HEK293 (cell line): Measurements from ENCODE around the gene MATR3.

Experiments used
- CTCF ChIA-PET: fragments of 350-600 bp; formaldehyde crosslinking; extraction: SDS; loops from one replicate; lab custom pipeline; 2021; ENCODE audit warnings: antibody characterized with exemption; lab: Yijun Ruan, JAX
- POLR2A ChIA-PET: fragments of 300-600 bp; formaldehyde crosslinking; extraction: SDS; loops from one replicate; lab custom pipeline; 2020; ENCODE audit warnings: antibody characterized with exemption, inconsistent platforms; lab: Yijun Ruan, JAX
- H3K27ac ChIP-seq: fragments of 200-500 bp; sonication (Bioruptor generic); 2 replicates; pipeline ENCODE4 v1.5.1; 2014; ENCODE audit warnings: low read depth, low read length, control low read depth, inconsistent platforms; ENCODE audit errors: extremely low read depth
- H3K36me3 ChIP-seq, 2 experiments: fragments of 200-500 bp in 1 of 2; sonication (Bioruptor generic) in 1 of 2; 1 replicate in 1 of 2; 2 replicates in 1 of 2; pipeline ENCODE4 v1.5.1; 2014 to 2017; ENCODE audit warnings: inconsistent platforms in 2 of 2, low read length in 2 of 2; ENCODE audit not compliant: control insufficient read depth in 2 of 2, insufficient read depth in 1 of 2
- H3K4me1 ChIP-seq: fragments of 200-500 bp; sonication (Bioruptor generic); 2 replicates; pipeline ENCODE4 v1.5.1; 2014; ENCODE audit warnings: mild to moderate bottlenecking, low read length, inconsistent platforms; ENCODE audit not compliant: control insufficient read depth, insufficient read depth
- H3K4me3 ChIP-seq: 2 replicates; pipeline ENCODE4 v1.5.1; 2011; ENCODE audit warnings: low read depth, mild to moderate bottlenecking, control low read depth, low read length, moderate library complexity
- H3K9me3 ChIP-seq: fragments of 200-500 bp; sonication (Bioruptor generic); 2 replicates; pipeline ENCODE4 v1.5.1; 2014; ENCODE audit warnings: low read depth, low read length, inconsistent platforms; ENCODE audit not compliant: control insufficient read depth, insufficient read depth
- IKZF3 ChIP-seq: fragments of 450-650 bp; IDR thresholded peaks from 2 replicates; pipeline ENCODE4 v1.5.0; 2018; ENCODE audit warnings: missing biosample characterization, mild to moderate bottlenecking, missing genetic modification characterization, moderate library complexity
- KLF8 ChIP-seq: fragments of 450-650 bp; formaldehyde crosslinking; IDR thresholded peaks from 2 replicates; pipeline ENCODE4 v1.5.1; 2016; ENCODE audit warnings: missing biosample characterization, missing genetic modification characterization
- WT1 ChIP-seq: fragments of 450-650 bp; formaldehyde crosslinking; IDR thresholded peaks from 2 replicates; pipeline ENCODE4 v1.5.1; 2016; ENCODE audit warnings: missing biosample characterization, missing genetic modification characterization
- ZBTB8A ChIP-seq: fragments of 450-650 bp; formaldehyde crosslinking; IDR thresholded peaks from 2 replicates; pipeline ENCODE4 v1.5.1; 2016; ENCODE audit warnings: missing biosample characterization, missing genetic modification characterization
- ZEB2 ChIP-seq: fragments of 450-650 bp; formaldehyde crosslinking; IDR thresholded peaks from 2 replicates; pipeline ENCODE4 v1.5.1; 2016; ENCODE audit warnings: missing biosample characterization, missing genetic modification characterization
- ZNF10 ChIP-seq: fragments of 450-650 bp; formaldehyde crosslinking; IDR thresholded peaks from 2 replicates; pipeline ENCODE4 v1.5.1; 2017; ENCODE audit warnings: missing biosample characterization, missing genetic modification characterization
- ZNF175 ChIP-seq: fragments of 450-650 bp; formaldehyde crosslinking; IDR thresholded peaks from 2 replicates; pipeline ENCODE4 v1.5.1; 2016; ENCODE audit warnings: missing biosample characterization, missing genetic modification characterization
- ZNF19 ChIP-seq: fragments of 450-650 bp; formaldehyde crosslinking; IDR thresholded peaks from 2 replicates; pipeline ENCODE4; 2016; ENCODE audit warnings: missing biosample characterization, missing genetic modification characterization, low read depth
- ZNF2 ChIP-seq: fragments of 450-650 bp; formaldehyde crosslinking; IDR thresholded peaks from 2 replicates; pipeline ENCODE4 v1.5.1; 2016; ENCODE audit warnings: missing biosample characterization, missing genetic modification characterization
- ZNF239 ChIP-seq: fragments of 450-650 bp; formaldehyde crosslinking; IDR thresholded peaks from 2 replicates; pipeline ENCODE4 v1.5.1; 2016; ENCODE audit warnings: missing biosample characterization, missing genetic modification characterization
- ZNF350 ChIP-seq: fragments of 450-650 bp; formaldehyde crosslinking; IDR thresholded peaks from 2 replicates; pipeline ENCODE4 v1.5.0; 2017; ENCODE audit warnings: missing biosample characterization, mild to moderate bottlenecking, missing genetic modification characterization
- ZNF404 ChIP-seq: fragments of 450-650 bp; formaldehyde crosslinking; IDR thresholded peaks from 2 replicates; pipeline ENCODE4 v1.5.1; 2017; ENCODE audit warnings: missing biosample characterization, missing genetic modification characterization
- ZNF501 ChIP-seq: fragments of 450-650 bp; formaldehyde crosslinking; IDR thresholded peaks from 2 replicates; pipeline ENCODE4 v1.5.1; 2016; ENCODE audit warnings: missing biosample characterization, missing genetic modification characterization
- ZNF544 ChIP-seq: fragments of 450-650 bp; formaldehyde crosslinking; IDR thresholded peaks from 2 replicates; pipeline ENCODE4 v1.5.0; 2017; ENCODE audit warnings: missing biosample characterization, missing genetic modification characterization
- ZNF561 ChIP-seq: fragments of 450-650 bp; IDR thresholded peaks from 2 replicates; pipeline ENCODE4 v1.5.1; 2018; ENCODE audit warnings: missing biosample characterization, missing genetic modification characterization, borderline replicate concordance
- ZNF629 ChIP-seq: fragments of 450-650 bp; formaldehyde crosslinking; IDR thresholded peaks from 2 replicates; pipeline ENCODE4 v1.5.1; 2017; ENCODE audit warnings: missing biosample characterization, missing genetic modification characterization
- ZSCAN30 ChIP-seq: fragments of 450-650 bp; IDR thresholded peaks from 2 replicates; pipeline ENCODE4 v1.5.1; 2018; ENCODE audit warnings: missing biosample characterization, mild to moderate bottlenecking, missing genetic modification characterization, moderate library complexity
- TF ChIP-seq, protein P1 (sequence below): fragments of 450-650 bp; formaldehyde crosslinking; IDR thresholded peaks from 2 replicates; pipeline ENCODE4 v1.5.1; 2016; ENCODE audit warnings: missing biosample characterization, missing genetic modification characterization
- TF ChIP-seq, protein P2 (sequence below): fragments of 450-650 bp; formaldehyde crosslinking; IDR thresholded peaks from 2 replicates; pipeline ENCODE4 v1.5.1; 2016; ENCODE audit warnings: missing biosample characterization, missing genetic modification characterization
- TF ChIP-seq, protein P3 (sequence below): sonication (generic); formaldehyde crosslinking; IDR thresholded peaks from 2 replicates; pipeline ENCODE4 v1.8.1; 2022; ENCODE audit warnings: mild to moderate bottlenecking, moderate library complexity, missing genetic modification reagents
- TF ChIP-seq, protein P4 (sequence below): fragments of 450-650 bp; formaldehyde crosslinking; IDR thresholded peaks from 2 replicates; pipeline ENCODE4 v1.5.1; 2017; ENCODE audit warnings: missing biosample characterization, missing genetic modification characterization
- TF ChIP-seq, protein P5 (sequence below): fragments of 450-650 bp; formaldehyde crosslinking; optimal IDR thresholded peaks from 2 replicates; pipeline ENCODE3; 2016; ENCODE audit warnings: missing biosample characterization, mild to moderate bottlenecking, missing genetic modification characterization
- TF ChIP-seq, protein P6 (sequence below): fragments of 450-650 bp; formaldehyde crosslinking; IDR thresholded peaks from 2 replicates; pipeline ENCODE4 v1.5.1; 2016; ENCODE audit warnings: missing biosample characterization, missing genetic modification characterization

Gene MATR3

DNA sequence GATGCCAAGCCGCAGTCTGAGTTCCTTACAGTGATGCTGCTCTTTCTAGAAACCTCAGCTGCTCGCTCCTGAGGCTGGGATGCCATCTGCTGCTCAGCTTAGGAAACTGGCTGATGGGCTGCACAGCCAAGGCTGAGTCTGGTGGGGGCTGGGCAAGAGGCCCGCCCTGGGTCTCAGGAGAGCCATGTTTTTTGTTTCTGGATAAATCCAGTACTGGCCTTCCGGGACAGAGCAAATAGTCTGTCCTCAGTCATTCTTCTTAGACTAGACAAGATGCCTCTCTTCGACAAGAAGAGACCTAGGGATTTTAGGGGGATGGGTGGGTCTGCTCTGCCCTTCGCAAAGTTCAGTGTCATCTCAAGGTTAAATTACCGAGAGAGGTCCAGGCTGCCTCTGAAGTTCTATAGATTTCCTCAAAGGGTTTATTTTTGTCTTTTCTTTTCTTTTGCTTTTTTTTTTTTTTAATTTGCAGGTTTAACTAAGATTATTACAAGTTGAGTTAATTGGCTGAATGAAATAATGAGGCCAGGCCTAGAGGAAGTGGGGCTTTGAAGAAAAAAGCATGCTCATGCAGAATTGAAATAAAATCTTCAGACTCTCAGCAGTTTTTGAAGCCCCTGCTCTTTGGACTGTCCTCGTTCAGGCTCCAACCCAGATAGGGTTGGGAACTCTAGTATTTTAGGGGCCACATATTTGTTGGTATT, 30.6 kb upstream of the MATR3 start (continued):
- TF ChIP-seq ZNF239 (tag by site-specific recombination) (no peak), KLF8 (no peak), ZNF2 (tag by site-specific recombination) (peak; percentile 85), ZBTB8A (tag by site-specific recombination) (peak; percentile 43; the same call in 1 of the 2 replicates), ZNF175 (tag by site-specific recombination) (no peak), ZNF10 (tag by site-specific recombination) (no peak), ZNF561 (tag by site-specific recombination) (peak; percentile 86), ZSCAN30 (tag by site-specific recombination) (peak; percentile 93), ZNF544 (tag by site-specific recombination) (no peak), ZNF404 (tag by site-specific recombination) (no peak), IKZF3 (peak; percentile 33; the same call in 1 of the 2 replicates), ZEB2 (0 out of 2 replicates have a peak, but pooled peaks have one; percentile 42), ZNF629 (tag by site-specific recombination) (0 out of 2 replicates have a peak, but pooled peaks have one; percentile 18), ZNF19 (tag by site-specific recombination) (no peak)
- TF ChIP-seq, protein P1, sequence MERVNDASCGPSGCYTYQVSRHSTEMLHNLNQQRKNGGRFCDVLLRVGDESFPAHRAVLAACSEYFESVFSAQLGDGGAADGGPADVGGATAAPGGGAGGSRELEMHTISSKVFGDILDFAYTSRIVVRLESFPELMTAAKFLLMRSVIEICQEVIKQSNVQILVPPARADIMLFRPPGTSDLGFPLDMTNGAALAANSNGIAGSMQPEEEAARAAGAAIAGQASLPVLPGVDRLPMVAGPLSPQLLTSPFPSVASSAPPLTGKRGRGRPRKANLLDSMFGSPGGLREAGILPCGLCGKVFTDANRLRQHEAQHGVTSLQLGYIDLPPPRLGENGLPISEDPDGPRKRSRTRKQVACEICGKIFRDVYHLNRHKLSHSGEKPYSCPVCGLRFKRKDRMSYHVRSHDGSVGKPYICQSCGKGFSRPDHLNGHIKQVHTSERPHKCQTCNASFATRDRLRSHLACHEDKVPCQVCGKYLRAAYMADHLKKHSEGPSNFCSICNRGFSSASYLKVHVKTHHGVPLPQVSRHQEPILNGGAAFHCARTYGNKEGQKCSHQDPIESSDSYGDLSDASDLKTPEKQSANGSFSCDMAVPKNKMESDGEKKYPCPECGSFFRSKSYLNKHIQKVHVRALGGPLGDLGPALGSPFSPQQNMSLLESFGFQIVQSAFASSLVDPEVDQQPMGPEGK (tag by site-specific recombination), result peak; percentile 66
- TF ChIP-seq, protein P2, sequence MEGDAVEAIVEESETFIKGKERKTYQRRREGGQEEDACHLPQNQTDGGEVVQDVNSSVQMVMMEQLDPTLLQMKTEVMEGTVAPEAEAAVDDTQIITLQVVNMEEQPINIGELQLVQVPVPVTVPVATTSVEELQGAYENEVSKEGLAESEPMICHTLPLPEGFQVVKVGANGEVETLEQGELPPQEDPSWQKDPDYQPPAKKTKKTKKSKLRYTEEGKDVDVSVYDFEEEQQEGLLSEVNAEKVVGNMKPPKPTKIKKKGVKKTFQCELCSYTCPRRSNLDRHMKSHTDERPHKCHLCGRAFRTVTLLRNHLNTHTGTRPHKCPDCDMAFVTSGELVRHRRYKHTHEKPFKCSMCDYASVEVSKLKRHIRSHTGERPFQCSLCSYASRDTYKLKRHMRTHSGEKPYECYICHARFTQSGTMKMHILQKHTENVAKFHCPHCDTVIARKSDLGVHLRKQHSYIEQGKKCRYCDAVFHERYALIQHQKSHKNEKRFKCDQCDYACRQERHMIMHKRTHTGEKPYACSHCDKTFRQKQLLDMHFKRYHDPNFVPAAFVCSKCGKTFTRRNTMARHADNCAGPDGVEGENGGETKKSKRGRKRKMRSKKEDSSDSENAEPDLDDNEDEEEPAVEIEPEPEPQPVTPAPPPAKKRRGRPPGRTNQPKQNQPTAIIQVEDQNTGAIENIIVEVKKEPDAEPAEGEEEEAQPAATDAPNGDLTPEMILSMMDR, result peak; percentile 96
- TF ChIP-seq, protein P3, sequence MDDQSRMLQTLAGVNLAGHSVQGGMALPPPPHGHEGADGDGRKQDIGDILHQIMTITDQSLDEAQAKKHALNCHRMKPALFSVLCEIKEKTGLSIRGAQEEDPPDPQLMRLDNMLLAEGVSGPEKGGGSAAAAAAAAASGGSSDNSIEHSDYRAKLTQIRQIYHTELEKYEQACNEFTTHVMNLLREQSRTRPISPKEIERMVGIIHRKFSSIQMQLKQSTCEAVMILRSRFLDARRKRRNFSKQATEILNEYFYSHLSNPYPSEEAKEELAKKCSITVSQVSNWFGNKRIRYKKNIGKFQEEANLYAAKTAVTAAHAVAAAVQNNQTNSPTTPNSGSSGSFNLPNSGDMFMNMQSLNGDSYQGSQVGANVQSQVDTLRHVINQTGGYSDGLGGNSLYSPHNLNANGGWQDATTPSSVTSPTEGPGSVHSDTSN (CRISPR knock-in tag), result no peak
- TF ChIP-seq, protein P4, sequence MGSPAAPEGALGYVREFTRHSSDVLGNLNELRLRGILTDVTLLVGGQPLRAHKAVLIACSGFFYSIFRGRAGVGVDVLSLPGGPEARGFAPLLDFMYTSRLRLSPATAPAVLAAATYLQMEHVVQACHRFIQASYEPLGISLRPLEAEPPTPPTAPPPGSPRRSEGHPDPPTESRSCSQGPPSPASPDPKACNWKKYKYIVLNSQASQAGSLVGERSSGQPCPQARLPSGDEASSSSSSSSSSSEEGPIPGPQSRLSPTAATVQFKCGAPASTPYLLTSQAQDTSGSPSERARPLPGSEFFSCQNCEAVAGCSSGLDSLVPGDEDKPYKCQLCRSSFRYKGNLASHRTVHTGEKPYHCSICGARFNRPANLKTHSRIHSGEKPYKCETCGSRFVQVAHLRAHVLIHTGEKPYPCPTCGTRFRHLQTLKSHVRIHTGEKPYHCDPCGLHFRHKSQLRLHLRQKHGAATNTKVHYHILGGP, result peak; percentile 53; the same call in 1 of the 2 replicates

DNA sequence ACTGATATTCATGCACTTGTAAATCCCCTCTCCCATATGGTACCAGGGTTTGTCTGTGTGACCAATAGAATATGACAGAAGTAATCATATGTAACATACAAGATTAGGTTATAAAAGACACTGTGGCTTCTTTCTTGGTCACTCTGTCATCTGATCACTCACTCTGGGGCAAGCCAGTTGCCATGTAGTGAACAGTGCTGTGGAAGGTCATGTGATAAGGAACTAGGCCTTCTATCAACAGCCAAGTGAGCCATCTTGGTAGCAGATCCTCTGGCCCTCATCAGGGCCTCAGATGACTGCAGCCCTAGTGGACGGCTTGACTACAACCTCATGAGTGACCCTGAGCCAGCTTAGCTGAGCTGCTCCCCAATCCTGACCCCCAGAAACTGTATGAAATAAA, 30.0 kb upstream of the MATR3 start:
- ChIA-PET CTCF (no interaction called here), POLR2A (no interaction called here)
- Histone ChIP-seq H3K9me3 (no peaks in the 10 kb centered on the region), H3K4me1 (no peaks in the 10 kb centered on the region), H3K4me3 (no peak overlapping the region), H3K36me3 (no peaks in the 10 kb centered on the region), H3K27ac (no peak overlapping the region)
- TF ChIP-seq, protein P5, sequence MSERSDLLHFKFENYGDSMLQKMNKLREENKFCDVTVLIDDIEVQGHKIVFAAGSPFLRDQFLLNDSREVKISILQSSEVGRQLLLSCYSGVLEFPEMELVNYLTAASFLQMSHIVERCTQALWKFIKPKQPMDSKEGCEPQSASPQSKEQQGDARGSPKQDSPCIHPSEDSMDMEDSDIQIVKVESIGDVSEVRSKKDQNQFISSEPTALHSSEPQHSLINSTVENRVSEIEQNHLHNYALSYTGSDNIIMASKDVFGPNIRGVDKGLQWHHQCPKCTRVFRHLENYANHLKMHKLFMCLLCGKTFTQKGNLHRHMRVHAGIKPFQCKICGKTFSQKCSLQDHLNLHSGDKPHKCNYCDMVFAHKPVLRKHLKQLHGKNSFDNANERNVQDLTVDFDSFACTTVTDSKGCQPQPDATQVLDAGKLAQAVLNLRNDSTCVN (tag by site-specific recombination), result no peak
- TF ChIP-seq WT1, result no peak
- TF ChIP-seq ZNF350 (tag by site-specific recombination), result peak; percentile 91
- TF ChIP-seq ZNF10 (tag by site-specific recombination), result no peak
- TF ChIP-seq, protein P6, sequence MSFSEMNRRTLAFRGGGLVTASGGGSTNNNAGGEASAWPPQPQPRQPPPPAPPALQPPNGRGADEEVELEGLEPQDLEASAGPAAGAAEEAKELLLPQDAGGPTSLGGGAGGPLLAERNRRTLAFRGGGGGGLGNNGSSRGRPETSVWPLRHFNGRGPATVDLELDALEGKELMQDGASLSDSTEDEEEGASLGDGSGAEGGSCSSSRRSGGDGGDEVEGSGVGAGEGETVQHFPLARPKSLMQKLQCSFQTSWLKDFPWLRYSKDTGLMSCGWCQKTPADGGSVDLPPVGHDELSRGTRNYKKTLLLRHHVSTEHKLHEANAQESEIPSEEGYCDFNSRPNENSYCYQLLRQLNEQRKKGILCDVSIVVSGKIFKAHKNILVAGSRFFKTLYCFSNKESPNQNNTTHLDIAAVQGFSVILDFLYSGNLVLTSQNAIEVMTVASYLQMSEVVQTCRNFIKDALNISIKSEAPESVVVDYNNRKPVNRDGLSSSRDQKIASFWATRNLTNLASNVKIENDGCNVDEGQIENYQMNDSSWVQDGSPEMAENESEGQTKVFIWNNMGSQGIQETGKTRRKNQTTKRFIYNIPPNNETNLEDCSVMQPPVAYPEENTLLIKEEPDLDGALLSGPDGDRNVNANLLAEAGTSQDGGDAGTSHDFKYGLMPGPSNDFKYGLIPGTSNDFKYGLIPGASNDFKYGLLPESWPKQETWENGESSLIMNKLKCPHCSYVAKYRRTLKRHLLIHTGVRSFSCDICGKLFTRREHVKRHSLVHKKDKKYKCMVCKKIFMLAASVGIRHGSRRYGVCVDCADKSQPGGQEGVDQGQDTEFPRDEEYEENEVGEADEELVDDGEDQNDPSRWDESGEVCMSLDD (tag by site-specific recombination), result no peak
- no peak for TF ChIP-seq ZNF19 (tag by site-specific recombination)
- TF ChIP-seq ZNF501 (tag by site-specific recombination), result no peak
